Esophagus squamous epithelium (tissue), 5 donors: ENCODE data around the gene ESR1. TPM values are rescaled to one million over a fixed set of nuclear protein-coding genes. Genes with fewer than 3 reads are reported as not detected.

Experiments
- DNase-seq: peaks from one replicate; lab custom pipeline; 2025; lab: John Stamatoyannopoulos, UW
- H3K27ac ChIP-seq, 4 donors: fragments of 200-600 bp; sonication (generic); one replicate each; pipeline ENCODE4 v1.5.1; 2016 to 2019; ENCODE audit warnings: mild to moderate bottlenecking in 1 of 4
- H3K27me3 ChIP-seq, 4 donors: fragments of 200-600 bp; sonication (generic); 1 replicate in 3 of 4; 2 replicates in 1 of 4; pipeline versions ENCODE4 v1.5.1 to v1.6.0; 2017 to 2021; ENCODE audit warnings: antibody characterized with exemption in 1 of 4
- H3K36me3 ChIP-seq, 3 donors: fragments of 200-600 bp; sonication (generic); one replicate each; pipeline ENCODE4 v1.5.1; 2016 to 2019
- H3K4me1 ChIP-seq, 3 donors: fragments of 200-600 bp; sonication (generic); one replicate each; pipeline ENCODE4 v1.5.1; 2017 to 2019
- H3K4me3 ChIP-seq, 4 donors: fragments of 200-600 bp; sonication (generic); 1 replicate in 3 of 4; 2 replicates in 1 of 4; pipeline ENCODE4 v1.5.1; 2016 to 2019; ENCODE audit warnings: mild to moderate bottlenecking in 2 of 4, moderate library complexity in 1 of 4
- H3K9me3 ChIP-seq, 3 donors: fragments of 200-600 bp; sonication (generic); one replicate each; pipeline ENCODE4 v1.5.1; 2016 to 2019
- CTCF ChIP-seq, 6 experiments: fragments of 450-650 bp in 4 of 6; fragments of 200-600 bp in 2 of 6; sonication (generic) in 2 of 6; IDR thresholded peaks; one replicate each; pipeline ENCODE4 v1.5.1; 2016 to 2019; ENCODE audit warnings: antibody characterized with exemption in 6 of 6, mild to moderate bottlenecking in 4 of 6, moderate library complexity in 4 of 6
- POLR2A ChIP-seq, 4 donors: fragments of 450-650 bp; IDR thresholded peaks; one replicate each; pipeline ENCODE4 v1.6.1; 2017; ENCODE audit warnings: antibody characterized with exemption in 4 of 4, mild to moderate bottlenecking in 4 of 4, moderate library complexity in 3 of 4
- WGBS, 2 donors: methylation state at CpG; one replicate each; pipeline ENCODE4 v1.1.5; 2018; 5-methylcytosine and 5-hydroxymethylcytosine counted together
- intact Hi-C: fragments of 100-400 bp; cut with DNase I; formaldehyde crosslinking; loops from one replicate; pipeline ENCODE4 v1.15.0; 2022
- total RNA-seq, 4 donors: library from RNA; depleted of rRNA; stranded (reverse); fragments of >200 nt; gene quantifications; one replicate each; pipeline ENCODE4 v1.1.0, GENCODE V29; 2016
- donor health status: DM: yes; HTN: yes; CAD: no.

ESR1 gene
- total RNA-seq, 4 donors from 2014 or later = 0.40 to 1.1 (median 0.95) TPM; not detected in 1

GRCh38 chr6:152049502-152049901 lies 242.0 kb downstream of the ESR1 start:
- no peak for DNase-seq
- Histone ChIP-seq H3K4me1 (no peaks in the 10 kb centered on the region), H3K4me3 (no peak overlapping the region), H3K9me3 (no peaks in the 10 kb centered on the region), H3K27ac (no peak overlapping the region), H3K27me3 (no peaks in the 10 kb centered on the region), H3K36me3 (no peaks in the 10 kb centered on the region)
- 34 to 51% methylated on average over 3 of the region's 3 CpGs for WGBS, 2 donors
- TF ChIP-seq POLR2A (IDR thresholded peaks at IDR 0.05) = no peak
- TF ChIP-seq CTCF (IDR thresholded peaks at IDR 0.05) = no peak
- intact Hi-C loops = no loop called here

GRCh38 chr6:152050451-152051195 lies 243.1 kb downstream of the ESR1 start:
- no peak overlapping the region for H3K27ac ChIP-seq
- no peak for TF ChIP-seq POLR2A (IDR thresholded peaks at IDR 0.05)
- TF ChIP-seq CTCF (IDR thresholded peaks at IDR 0.05) = no peak
- DNase-seq = no peak
- intact Hi-C loops = no loop called here
- WGBS, 2 donors = 82 to 87% methylated on average over 4 of the region's 4 CpGs
- no peaks in the 10 kb centered on the region for H3K36me3 ChIP-seq
- H3K4me3 ChIP-seq = no peak overlapping the region
- H3K4me1 ChIP-seq = no peaks in the 10 kb centered on the region
- no peaks in the 10 kb centered on the region for H3K9me3 ChIP-seq
- no peaks in the 10 kb centered on the region for H3K27me3 ChIP-seq

GRCh38 chr6:152052061-152052460 lies 244.6 kb downstream of the ESR1 start:
- TF ChIP-seq POLR2A (IDR thresholded peaks at IDR 0.05) (no peak), CTCF (IDR thresholded peaks at IDR 0.05) (no peak)
- intact Hi-C loops = no loop called here
- Histone ChIP-seq H3K4me1 (no peaks in the 10 kb centered on the region), H3K9me3 (no peaks in the 10 kb centered on the region), H3K27ac (no peak overlapping the region), H3K27me3 (no peaks in the 10 kb centered on the region), H3K36me3 (no peaks in the 10 kb centered on the region), H3K4me3 (no peak overlapping the region)
- WGBS, 2 donors = 53 to 65% methylated on average over 6 of the region's 6 CpGs
- no peak for DNase-seq

- TF ChIP-seq POLR2A (IDR thresholded peaks at IDR 0.05) (no peak), CTCF (IDR thresholded peaks at IDR 0.05) (no peak)
- Histone ChIP-seq H3K27me3 (no peaks in the 10 kb centered on the region), H3K4me1 (no peaks in the 10 kb centered on the region), H3K4me3 (no peak overlapping the region), H3K9me3 (no peaks in the 10 kb centered on the region), H3K36me3 (no peaks in the 10 kb centered on the region), H3K27ac (no peak overlapping the region)
- no peak for DNase-seq
- WGBS, 2 donors = 78 to 92% methylated on average over 1 of the region's 1 CpG
- intact Hi-C loops = no loop called here
These were observed 245.8 kb downstream of the ESR1 start for GRCh38 chr6:152053332-152053731.

- DNase-seq = no peak
- H3K36me3 ChIP-seq = no peaks in the 10 kb centered on the region
- no peaks in the 10 kb centered on the region for H3K4me1 ChIP-seq
- 54 to 56% methylated on average over 7 of the region's 7 CpGs for WGBS, 2 donors
- no peaks in the 10 kb centered on the region for H3K27me3 ChIP-seq
- TF ChIP-seq CTCF (IDR thresholded peaks at IDR 0.05) = no peak
- TF ChIP-seq POLR2A (IDR thresholded peaks at IDR 0.05) = no peak
- no peaks in the 10 kb centered on the region for H3K9me3 ChIP-seq
- no peak overlapping the region for H3K4me3 ChIP-seq
- no peak overlapping the region for H3K27ac ChIP-seq
- intact Hi-C loops = no loop called here
These were observed 247.0 kb downstream of the ESR1 start for GRCh38 chr6:152054441-152054840.
